Activated naive CD4-positive, alpha-beta T cell treated with anti-CD3 and anti-CD28 coated beads for 36 hours (primary cell): ENCODE measurements around the gene TUBE1. TPM values are rescaled to one million over a fixed set of nuclear protein-coding genes. Genes with fewer than 3 reads are reported as not detected.

Experiments
- CTCF ChIA-PET: fragments of 350-600 bp; sonication (Branson Sonifier 250); formaldehyde crosslinking; loops from one replicate; lab custom pipeline; 2021; ENCODE audit warnings: antibody characterized with exemption; lab: Charles Lee
- DNase-seq: peaks from one replicate; pipeline ENCODE4 v3.0.0-alpha.2; 2020
- H3K27ac Mint-ChIP-seq: one replicate; pipeline ENCODE4 v1.8.0; 2021; ENCODE audit warnings: mild to moderate bottlenecking, mixed read lengths
- H3K27me3 Mint-ChIP-seq: one replicate; pipeline ENCODE4 v1.8.0; 2021; ENCODE audit warnings: low read depth, mixed read lengths
- H3K36me3 Mint-ChIP-seq: one replicate; pipeline ENCODE4 v1.8.0; 2021; ENCODE audit warnings: low read depth, mixed read lengths
- H3K4me1 Mint-ChIP-seq: one replicate; pipeline ENCODE4 v1.8.0; 2021; ENCODE audit warnings: low read depth, mixed read lengths
- H3K4me3 Mint-ChIP-seq: one replicate; pipeline ENCODE4 v1.8.0; 2021; ENCODE audit warnings: mild to moderate bottlenecking, moderate library complexity, mixed read lengths
- H3K9me3 Mint-ChIP-seq: one replicate; pipeline ENCODE4 v1.8.0; 2021; ENCODE audit warnings: mixed read lengths
- intact Hi-C: fragments of 100-400 bp; cut with micrococcal nuclease; formaldehyde crosslinking; loops from one replicate; pipeline ENCODE4 v1.15.1; 2023
- total RNA-seq, 2 experiments: library from RNA; stranded (reverse); gene quantifications; one replicate each; pipeline ENCODE4 v1.2.3, GENCODE V29; 2021

Gene TUBE1
- total RNA-seq, 2 experiments from 2014 or later, result 53.7 to 62.7 TPM

DNA sequence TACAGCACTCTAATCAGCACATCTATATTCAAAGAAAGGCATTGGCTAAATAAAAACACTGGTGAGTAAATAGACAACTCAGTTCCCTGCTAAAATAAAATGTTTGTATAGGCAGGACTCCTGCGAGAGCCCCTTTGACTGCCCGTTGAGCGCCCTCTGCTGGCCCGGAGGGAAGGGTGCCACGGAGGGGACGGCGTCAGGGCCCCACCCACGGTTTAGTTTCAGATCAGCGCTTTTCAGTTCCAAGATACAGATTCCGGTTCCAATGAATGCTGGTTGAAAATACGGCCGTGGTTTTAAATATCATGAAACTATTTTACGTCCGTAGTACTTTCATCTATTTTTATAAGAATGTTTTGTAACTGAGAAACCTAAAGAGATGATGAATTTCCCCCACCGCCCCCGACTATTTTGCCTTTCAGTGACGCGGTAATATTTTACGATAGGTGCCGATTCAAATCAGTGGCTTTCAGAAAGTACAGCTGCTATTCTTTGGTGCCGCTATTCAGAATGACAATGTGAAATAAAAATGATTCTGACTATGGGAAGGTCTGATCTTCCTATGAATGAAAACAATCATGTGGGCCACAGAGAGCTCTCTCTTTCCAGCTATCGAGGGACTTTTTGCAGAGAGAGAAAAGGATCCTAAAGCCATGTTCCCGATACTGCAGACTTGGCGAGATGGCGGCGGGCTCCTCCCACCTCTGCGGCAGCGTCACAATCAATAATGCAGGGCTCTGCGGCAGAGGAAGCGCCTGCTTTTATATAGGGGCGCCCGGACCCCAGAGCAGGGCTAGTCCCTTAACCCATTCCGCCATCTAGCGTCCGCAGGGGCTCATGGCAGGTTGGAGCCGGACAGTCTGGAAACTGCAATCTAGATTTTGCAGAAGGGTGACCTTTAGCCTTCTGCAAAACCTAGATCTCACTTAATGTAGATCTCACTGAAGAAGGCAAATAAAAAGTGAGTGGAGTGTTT, 44.0 kb downstream of the TUBE1 start:
- DNase-seq, result peak; percentile 94
- intact Hi-C loops, result loop anchor here (1.0 to 10.0 kb wide), 22 partner anchors 15 to 1029 kb away; partner anchors contain the start of genes FAM229B, FYN, SLC16A10 and TRAF3IP2
- Mint-ChIP-seq H3K9me3 (no peaks in the 10 kb centered on the region), H3K27ac (peak overlapping the region; percentile 98), H3K4me3 (peak overlapping the region; percentile 91), H3K4me1 (peaks cover 39% of the 10 kb centered on the region), H3K36me3 (no peaks in the 10 kb centered on the region), H3K27me3 (no peaks in the 10 kb centered on the region)
- CTCF ChIA-PET, result interaction anchor here (0.6 to 9.7 kb wide), 45 partner anchors 8 to 1032 kb away, joined by 3 to 310 read pairs (median 4); partner anchors contain the start of genes CCN6, FAM229B and TUBE1

GRCh38 chr6:112041535-112041934, 45.7 kb downstream of the TUBE1 start:
- no peaks in the 10 kb centered on the region for H3K9me3 Mint-ChIP-seq
- DNase-seq, result no peak
- no peaks in the 10 kb centered on the region for H3K36me3 Mint-ChIP-seq
- peaks cover 53% of the 10 kb centered on the region for H3K4me1 Mint-ChIP-seq
- peak overlapping the region; percentile 98 for H3K27ac Mint-ChIP-seq
- no peak overlapping the region for H3K4me3 Mint-ChIP-seq
- CTCF ChIA-PET, result interaction anchor here (0.6 to 9.7 kb wide), 18 partner anchors 8 to 782 kb away, joined by 3 to 310 read pairs (median 4); partner anchors contain the start of gene TRAF3IP2
- intact Hi-C loops, result loop anchor here (5.0 to 10.0 kb wide), 4 partner anchors 704 to 1027 kb away; partner anchors contain the start of gene SLC16A10
- H3K27me3 Mint-ChIP-seq, result no peaks in the 10 kb centered on the region

GRCh38 chr6:112040956-112041355, 46.3 kb downstream of the TUBE1 start:
- CTCF ChIA-PET, result interaction anchor here (0.6 to 9.7 kb wide), 15 partner anchors 8 to 782 kb away, joined by 3 to 310 read pairs (median 4); a partner anchor contains a TSS
- Mint-ChIP-seq H3K4me1 (peaks cover 59% of the 10 kb centered on the region), H3K9me3 (no peaks in the 10 kb centered on the region), H3K4me3 (no peak overlapping the region), H3K27ac (peak overlapping the region; percentile 50), H3K27me3 (no peaks in the 10 kb centered on the region), H3K36me3 (no peaks in the 10 kb centered on the region)
- no peak for DNase-seq
- intact Hi-C loops, result loop anchor here (5.0 to 10.0 kb wide), 4 partner anchors 704 to 1026 kb away; partner anchors contain the start of gene SLC16A10

DNA sequence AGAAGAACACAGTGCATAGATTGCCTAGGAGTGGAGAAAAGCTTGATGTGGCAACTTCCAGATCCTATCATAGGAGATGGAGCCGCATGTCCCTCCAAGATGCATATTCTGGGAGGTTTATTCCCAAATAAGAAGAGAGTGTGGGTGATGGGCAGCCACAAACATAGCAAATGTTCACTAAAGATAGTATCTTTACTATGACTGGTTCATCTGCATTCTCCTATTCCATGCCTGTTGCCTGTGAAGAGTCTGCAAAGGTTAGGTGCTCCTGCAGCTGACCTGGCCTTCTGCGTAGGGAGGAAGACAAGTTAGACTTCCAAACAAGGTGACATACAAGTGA, 47.9 kb downstream of the TUBE1 start:
- Mint-ChIP-seq H3K4me3 (no peak overlapping the region), H3K27me3 (no peaks in the 10 kb centered on the region), H3K4me1 (peaks cover 71% of the 10 kb centered on the region), H3K36me3 (no peaks in the 10 kb centered on the region), H3K9me3 (no peaks in the 10 kb centered on the region), H3K27ac (peak overlapping the region; percentile 21)
- DNase-seq, result no peak
- intact Hi-C loops, result loop anchor here (5.0 kb wide), 1 partner anchor 882 kb away; no protein-coding TSS in a partner anchor
- CTCF ChIA-PET, result interaction anchor here (0.9 to 9.7 kb wide), 7 partner anchors 12 to 330 kb away, joined by 3 to 310 read pairs (median 7); no protein-coding TSS in a partner anchor

DNA sequence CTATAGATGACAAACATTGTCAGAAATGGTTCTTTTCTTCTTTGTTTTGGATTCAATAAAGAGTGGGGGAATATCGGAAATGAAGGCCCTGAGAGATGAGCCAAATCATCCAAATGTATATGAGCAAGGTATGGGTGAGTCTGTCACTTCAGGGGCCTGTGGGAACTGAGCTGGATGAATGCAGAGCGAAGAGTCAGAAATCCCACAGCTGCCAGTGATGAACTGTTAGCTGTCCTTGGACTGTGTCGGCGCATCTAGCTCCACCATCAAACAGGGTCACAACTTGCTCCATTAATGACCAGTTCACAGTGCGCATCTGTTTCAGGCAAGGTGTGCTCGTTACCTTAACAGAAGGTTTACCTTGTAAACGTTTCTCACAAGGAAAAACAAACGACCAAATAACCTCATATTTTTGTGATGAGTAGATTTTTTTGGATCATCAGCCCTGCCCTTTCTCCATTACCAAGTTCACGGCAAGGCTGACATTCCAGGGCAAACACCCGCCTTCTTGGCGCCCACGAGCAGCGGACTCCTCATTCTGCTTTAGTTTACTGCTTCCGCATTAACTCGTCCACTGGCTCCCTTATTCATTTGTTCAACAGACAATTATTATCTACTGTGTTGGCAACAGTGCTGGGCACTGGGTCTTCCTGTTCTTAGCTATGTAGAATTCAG, 48.4 kb downstream of the TUBE1 start:
- no peak for DNase-seq
- H3K27me3 Mint-ChIP-seq, result no peaks in the 10 kb centered on the region
- H3K4me1 Mint-ChIP-seq, result peaks cover 72% of the 10 kb centered on the region
- no peaks in the 10 kb centered on the region for H3K9me3 Mint-ChIP-seq
- intact Hi-C loops, result loop anchor here (5.0 kb wide), 1 partner anchor 882 kb away; no protein-coding TSS in a partner anchor
- no peak overlapping the region for H3K27ac Mint-ChIP-seq
- no peaks in the 10 kb centered on the region for H3K36me3 Mint-ChIP-seq
- no peak overlapping the region for H3K4me3 Mint-ChIP-seq
- CTCF ChIA-PET, result interaction anchor here (0.6 to 9.7 kb wide), 8 partner anchors 11 to 344 kb away, joined by 3 to 310 read pairs (median 5); no protein-coding TSS in a partner anchor

GRCh38 chr6:112038268-112038667, 49.0 kb downstream of the TUBE1 start:
- intact Hi-C loops, result loop anchor here (5.0 kb wide), 1 partner anchor 881 kb away; no protein-coding TSS in a partner anchor
- CTCF ChIA-PET, result interaction anchor here (0.6 to 9.7 kb wide), 8 partner anchors 11 to 1411 kb away, joined by 3 to 310 read pairs (median 6); no protein-coding TSS in a partner anchor

DNA sequence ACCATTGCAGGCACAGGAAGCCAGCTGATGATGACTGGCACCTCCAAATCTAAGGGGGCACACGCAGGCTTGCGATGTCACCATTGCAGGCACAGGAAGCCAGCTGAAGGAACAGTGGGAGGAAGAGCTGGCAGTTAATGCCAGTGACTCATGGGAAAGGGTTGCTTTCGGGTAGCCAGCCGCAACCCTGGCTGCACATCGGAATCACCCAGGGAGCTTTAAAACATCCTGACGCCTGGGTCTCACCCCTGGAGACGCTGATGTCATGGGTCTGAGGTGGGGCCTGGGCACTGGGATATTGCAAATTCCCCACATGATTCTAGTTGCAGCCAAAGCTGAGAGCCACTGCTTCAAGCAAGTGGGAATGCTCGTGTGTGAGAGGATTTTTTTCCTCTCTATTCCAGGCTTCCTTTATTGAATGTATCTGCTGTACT, 49.5 kb downstream of the TUBE1 start:
- intact Hi-C loops, result loop anchor here (5.0 kb wide), 1 partner anchor 880 kb away; no protein-coding TSS in a partner anchor
- no peaks in the 10 kb centered on the region for H3K27me3 Mint-ChIP-seq
- no peak overlapping the region for H3K27ac Mint-ChIP-seq
- DNase-seq, result peak; percentile 43
- no peaks in the 10 kb centered on the region for H3K9me3 Mint-ChIP-seq
- no peak overlapping the region for H3K4me3 Mint-ChIP-seq
- CTCF ChIA-PET, result interaction anchor here (0.6 to 9.7 kb wide), 7 partner anchors 10 to 1412 kb away, joined by 3 to 310 read pairs (median 7); no protein-coding TSS in a partner anchor
- no peaks in the 10 kb centered on the region for H3K36me3 Mint-ChIP-seq
- H3K4me1 Mint-ChIP-seq, result peaks cover 77% of the 10 kb centered on the region

More at GRCh38 chr6:112038268-112038667, 49.0 kb downstream of the TUBE1 start:
- H3K4me1 Mint-ChIP-seq, result peaks cover 76% of the 10 kb centered on the region
- H3K4me3 Mint-ChIP-seq, result no peak overlapping the region
- H3K27ac Mint-ChIP-seq, result no peak overlapping the region
- no peaks in the 10 kb centered on the region for H3K9me3 Mint-ChIP-seq
- no peak for DNase-seq
- no peaks in the 10 kb centered on the region for H3K36me3 Mint-ChIP-seq
- no peaks in the 10 kb centered on the region for H3K27me3 Mint-ChIP-seq

DNA sequence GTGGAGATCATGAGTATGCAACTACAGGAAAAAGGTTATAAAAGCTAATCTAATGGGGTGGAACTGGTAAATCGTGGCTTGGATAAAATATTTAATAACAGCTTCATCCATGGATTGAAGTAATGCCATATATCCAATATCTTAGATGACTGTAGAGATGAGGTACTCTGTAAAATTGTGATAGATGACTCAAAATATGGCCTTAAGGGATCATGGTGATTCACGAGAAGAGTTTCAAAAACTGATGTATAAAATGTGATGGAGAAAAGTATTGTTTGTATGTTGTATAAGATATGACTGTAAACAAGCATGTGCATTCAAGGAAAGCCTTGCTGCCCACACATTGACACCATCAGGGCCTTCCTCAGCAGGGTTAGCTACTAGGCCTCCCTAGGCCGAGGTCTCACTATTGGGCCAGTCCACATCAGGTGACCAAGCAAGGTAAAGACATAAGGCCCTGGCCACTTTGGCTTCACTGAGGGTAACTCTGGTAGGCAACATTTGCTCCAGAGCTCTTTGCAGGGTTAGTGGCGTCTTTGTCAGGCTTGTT, 51.1 kb downstream of the TUBE1 start:
- peak overlapping the region; percentile 64 for H3K27ac Mint-ChIP-seq

GRCh38 chr6:112034616-112034995, 52.7 kb downstream of the TUBE1 start:
- H3K4me3 Mint-ChIP-seq, result no peak overlapping the region
- no peaks in the 10 kb centered on the region for H3K27me3 Mint-ChIP-seq
- H3K36me3 Mint-ChIP-seq, result no peaks in the 10 kb centered on the region
- CTCF ChIA-PET, result interaction anchor here (1.3 to 2.7 kb wide), 3 partner anchors 13 to 775 kb away, joined by 3 to 17 read pairs (median 4); a partner anchor contains a TSS
- H3K4me1 Mint-ChIP-seq, result peaks cover 81% of the 10 kb centered on the region
- intact Hi-C loops, result no loop called here
- DNase-seq, result no peak
- H3K9me3 Mint-ChIP-seq, result no peaks in the 10 kb centered on the region
- peak overlapping the region; percentile 55 for H3K27ac Mint-ChIP-seq

More for the DNA sequence above, 51.1 kb downstream of the TUBE1 start:
- H3K27me3 Mint-ChIP-seq, result no peaks in the 10 kb centered on the region
- DNase-seq, result peak; percentile 42
- no peaks in the 10 kb centered on the region for H3K9me3 Mint-ChIP-seq
- no peaks in the 10 kb centered on the region for H3K36me3 Mint-ChIP-seq
- CTCF ChIA-PET, result interaction anchor here (0.6 to 2.7 kb wide), 6 partner anchors 7 to 510 kb away, joined by 3 to 17 read pairs (median 5); no protein-coding TSS in a partner anchor
- H3K4me1 Mint-ChIP-seq, result peaks cover 75% of the 10 kb centered on the region
- intact Hi-C loops, result loop anchor here (1.0 to 5.0 kb wide), 2 partner anchors 8 to 879 kb away; no protein-coding TSS in a partner anchor
- no peak overlapping the region for H3K4me3 Mint-ChIP-seq

GRCh38 chr6:112033791-112034615, 53.3 kb downstream of the TUBE1 start:
- intact Hi-C loops, result no loop called here
- peak; percentile 43 for DNase-seq
- Mint-ChIP-seq H3K27me3 (no peaks in the 10 kb centered on the region), H3K4me3 (no peak overlapping the region), H3K4me1 (peaks cover 83% of the 10 kb centered on the region), H3K36me3 (no peaks in the 10 kb centered on the region), H3K9me3 (no peaks in the 10 kb centered on the region), H3K27ac (peak overlapping the region; percentile 55)
- CTCF ChIA-PET, result interaction anchor here (0.6 to 1.9 kb wide), 7 partner anchors 8 to 775 kb away, joined by 3 to 8 read pairs (median 4); a partner anchor contains a TSS
